Neural crest cell (in vitro differentiated cells): ENCODE measurements around the gene STX8. TPM values are rescaled to one million over a fixed set of nuclear protein-coding genes. Genes with fewer than 3 reads are reported as not detected.
A peak's percentile ranks its signal among the peaks of the same experiment; 100 is the strongest.

Experiments used
- DNase-seq: peaks from one replicate; pipeline ENCODE4 v3.0.0; 2021; ENCODE audit warnings: low read depth, mixed read lengths, low spot score
- H3K27ac Mint-ChIP-seq: one replicate; pipeline ENCODE4 v1.8.0; 2021; ENCODE audit warnings: mild to moderate bottlenecking, mixed read lengths; ENCODE audit not compliant: unreplicated experiment
- H3K27me3 Mint-ChIP-seq: 2 replicates; pipeline ENCODE4 v1.8.0; 2021; ENCODE audit warnings: low read depth, mild to moderate bottlenecking, mixed read lengths
- H3K36me3 Mint-ChIP-seq: 2 replicates; pipeline ENCODE4 v1.8.0; 2021; ENCODE audit warnings: low read depth, mild to moderate bottlenecking, mixed read lengths
- H3K4me1 Mint-ChIP-seq: 2 replicates; pipeline ENCODE4 v1.8.0; 2021; ENCODE audit warnings: mixed read lengths
- H3K4me3 Mint-ChIP-seq: one replicate; pipeline ENCODE4 v1.8.0; 2021; ENCODE audit warnings: mild to moderate bottlenecking, mixed read lengths
- H3K9me3 Mint-ChIP-seq: 2 replicates; pipeline ENCODE4 v1.8.0; 2021; ENCODE audit warnings: mixed read lengths
- total RNA-seq: library from RNA; stranded (reverse); gene quantifications from 2 replicates; pipeline ENCODE4 v1.2.1, GENCODE V29; 2021
- TF ChIP-seq, protein P1 (sequence below): fragments of 200-600 bp; sonication (generic); conservative IDR thresholded peaks from 2 replicates; pipeline ENCODE4 v1.5.0; 2021; ENCODE audit warnings: antibody characterized with exemption, mild to moderate bottlenecking

Gene STX8
- total RNA-seq, 1 donor from 2014 or later, result 56.6 TPM

DNA sequence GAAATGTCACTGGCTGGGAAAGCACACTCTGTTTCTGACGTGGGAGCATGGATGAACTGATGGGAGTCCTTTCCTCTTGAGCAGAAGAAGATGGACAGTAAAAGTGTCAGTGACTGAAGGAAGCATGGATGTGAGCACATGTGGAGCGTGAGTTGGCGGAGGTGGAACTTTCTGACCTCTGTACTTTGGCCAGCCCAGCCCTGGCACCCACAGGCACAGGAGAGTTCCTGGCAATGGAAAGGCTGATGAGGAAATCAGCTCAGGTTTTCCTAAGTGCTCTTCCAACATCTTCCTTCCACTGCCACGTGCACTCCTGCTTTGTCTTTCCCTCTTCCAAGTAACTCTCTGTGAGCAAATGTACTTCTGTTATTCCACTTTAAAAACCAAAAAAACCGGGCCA, 277.5 kb downstream of the STX8 start:
- no peak for DNase-seq
- peak overlapping the region; percentile 27 for H3K27ac Mint-ChIP-seq
- H3K36me3 Mint-ChIP-seq, result no peaks in the 10 kb centered on the region
- H3K4me3 Mint-ChIP-seq, result no peak overlapping the region
- H3K9me3 Mint-ChIP-seq, result no peaks in the 10 kb centered on the region
- H3K27me3 Mint-ChIP-seq, result no peaks in the 10 kb centered on the region
- TF ChIP-seq, protein P1, sequence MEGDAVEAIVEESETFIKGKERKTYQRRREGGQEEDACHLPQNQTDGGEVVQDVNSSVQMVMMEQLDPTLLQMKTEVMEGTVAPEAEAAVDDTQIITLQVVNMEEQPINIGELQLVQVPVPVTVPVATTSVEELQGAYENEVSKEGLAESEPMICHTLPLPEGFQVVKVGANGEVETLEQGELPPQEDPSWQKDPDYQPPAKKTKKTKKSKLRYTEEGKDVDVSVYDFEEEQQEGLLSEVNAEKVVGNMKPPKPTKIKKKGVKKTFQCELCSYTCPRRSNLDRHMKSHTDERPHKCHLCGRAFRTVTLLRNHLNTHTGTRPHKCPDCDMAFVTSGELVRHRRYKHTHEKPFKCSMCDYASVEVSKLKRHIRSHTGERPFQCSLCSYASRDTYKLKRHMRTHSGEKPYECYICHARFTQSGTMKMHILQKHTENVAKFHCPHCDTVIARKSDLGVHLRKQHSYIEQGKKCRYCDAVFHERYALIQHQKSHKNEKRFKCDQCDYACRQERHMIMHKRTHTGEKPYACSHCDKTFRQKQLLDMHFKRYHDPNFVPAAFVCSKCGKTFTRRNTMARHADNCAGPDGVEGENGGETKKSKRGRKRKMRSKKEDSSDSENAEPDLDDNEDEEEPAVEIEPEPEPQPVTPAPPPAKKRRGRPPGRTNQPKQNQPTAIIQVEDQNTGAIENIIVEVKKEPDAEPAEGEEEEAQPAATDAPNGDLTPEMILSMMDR, result no peak
- H3K4me1 Mint-ChIP-seq, result peaks cover 4% of the 10 kb centered on the region

DNA sequence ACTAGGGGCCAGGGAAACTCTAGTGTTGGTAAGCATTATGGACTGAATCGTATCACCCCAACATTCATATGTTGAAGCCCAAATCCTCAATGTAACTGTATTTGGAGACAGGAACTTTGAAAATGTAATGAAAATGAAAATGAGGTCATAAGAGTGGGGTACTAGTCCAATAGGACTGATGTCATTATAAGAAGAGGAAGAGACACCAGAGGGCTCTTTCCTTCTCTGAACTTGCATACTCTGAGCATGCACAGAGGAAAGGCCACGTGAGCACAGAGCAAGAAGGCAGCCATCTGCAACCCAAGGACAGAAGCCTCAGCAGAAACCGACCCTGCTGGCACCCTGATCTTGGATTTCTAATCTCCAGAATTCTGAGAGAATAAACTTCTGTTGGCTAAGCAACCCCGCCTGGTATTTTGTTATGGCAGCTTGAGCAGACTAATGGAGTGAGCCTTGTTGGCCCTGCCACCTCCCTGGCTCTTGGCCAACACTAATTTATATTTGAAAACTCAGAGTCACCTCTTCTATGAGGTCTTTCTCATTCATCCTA, 280.9 kb downstream of the STX8 start:
- H3K27ac Mint-ChIP-seq, result no peak overlapping the region
- no peaks in the 10 kb centered on the region for H3K27me3 Mint-ChIP-seq
- no peak for DNase-seq
- peaks cover 4% of the 10 kb centered on the region for H3K4me1 Mint-ChIP-seq
- H3K9me3 Mint-ChIP-seq, result no peaks in the 10 kb centered on the region
- no peak overlapping the region for H3K4me3 Mint-ChIP-seq
- TF ChIP-seq, protein P1, result no peak
- no peaks in the 10 kb centered on the region for H3K36me3 Mint-ChIP-seq

DNA sequence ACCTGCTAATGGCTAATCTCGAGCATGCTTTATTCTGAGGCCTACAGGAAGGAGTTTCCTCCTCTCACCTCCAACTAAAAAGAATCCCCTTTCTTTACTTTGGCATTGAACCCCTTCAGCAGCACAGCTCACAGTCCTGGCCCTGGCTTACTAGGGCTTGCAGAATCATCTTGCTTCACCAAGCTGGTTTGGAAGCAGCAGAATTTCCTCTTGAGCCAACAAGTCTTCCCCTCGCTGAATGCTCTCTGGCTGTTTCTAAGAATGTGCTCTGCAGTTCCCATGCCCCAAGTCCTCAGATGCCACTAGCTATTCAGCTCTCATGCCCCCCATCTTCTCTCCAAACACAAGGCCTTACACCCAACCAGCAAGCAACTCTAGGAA, 283.1 kb downstream of the STX8 start:
- no peaks in the 10 kb centered on the region for H3K36me3 Mint-ChIP-seq
- no peaks in the 10 kb centered on the region for H3K27me3 Mint-ChIP-seq
- DNase-seq, result no peak
- TF ChIP-seq, protein P1, result no peak
- H3K9me3 Mint-ChIP-seq, result no peaks in the 10 kb centered on the region
- no peak overlapping the region for H3K4me3 Mint-ChIP-seq
- H3K4me1 Mint-ChIP-seq, result peaks cover 14% of the 10 kb centered on the region
- H3K27ac Mint-ChIP-seq, result peak overlapping the region; percentile 6

DNA sequence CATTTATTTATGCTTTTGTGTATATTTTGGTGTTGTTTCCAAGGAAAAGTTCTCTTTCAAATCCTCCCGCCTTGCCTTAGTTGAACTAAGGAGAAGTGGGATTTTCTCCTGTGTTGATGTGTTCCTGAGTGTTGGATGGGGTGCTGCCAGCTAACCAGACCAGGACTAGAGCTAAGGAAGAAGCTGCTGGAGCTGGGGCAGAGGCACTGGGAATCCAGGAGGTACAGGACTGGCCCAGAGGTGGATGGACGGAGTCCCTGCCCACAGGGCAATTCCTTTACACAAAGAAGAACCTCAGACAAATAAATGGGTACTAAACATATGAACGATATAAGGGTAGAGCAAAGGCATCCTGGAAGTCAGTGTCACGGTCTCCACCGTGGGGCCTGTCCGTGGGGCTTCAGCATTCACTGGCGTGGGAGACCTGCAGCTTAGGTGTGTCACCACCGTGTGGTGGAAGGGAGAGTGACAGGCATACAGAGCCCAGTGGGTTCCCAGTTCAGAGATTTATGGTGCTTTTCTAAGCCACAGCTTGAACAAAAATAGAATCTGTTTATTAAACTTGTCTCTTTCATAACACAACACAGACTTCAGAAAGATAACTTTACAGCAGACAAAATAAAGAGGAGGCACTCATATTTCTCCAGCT, 283.6 kb downstream of the STX8 start:
- Mint-ChIP-seq H3K27me3 (no peaks in the 10 kb centered on the region), H3K27ac (peak overlapping the region; percentile 62), H3K4me3 (no peak overlapping the region), H3K4me1 (peaks cover 16% of the 10 kb centered on the region), H3K9me3 (no peaks in the 10 kb centered on the region), H3K36me3 (no peaks in the 10 kb centered on the region)
- TF ChIP-seq, protein P1, result peak; percentile 71
- peak; percentile 33 for DNase-seq

DNA sequence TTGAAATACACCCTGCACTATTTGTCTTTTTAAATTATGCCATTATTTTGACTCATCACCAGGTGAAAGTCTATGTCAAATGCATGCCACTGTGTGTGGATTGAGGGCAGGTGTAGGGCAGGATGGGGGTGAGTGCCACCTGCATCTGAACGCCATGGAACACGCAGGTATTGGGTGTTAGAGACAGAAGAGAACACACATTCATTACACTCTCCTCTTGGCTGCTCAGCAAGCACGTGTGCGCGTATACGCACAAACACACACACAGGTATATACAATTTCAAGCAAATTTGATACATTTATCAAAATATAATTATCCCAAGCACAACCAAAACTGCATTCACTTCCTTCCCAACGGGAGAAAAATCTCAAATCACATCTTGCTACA, 285.4 kb downstream of the STX8 start:
- Mint-ChIP-seq H3K9me3 (no peaks in the 10 kb centered on the region), H3K27ac (no peak overlapping the region), H3K4me3 (no peak overlapping the region)

More for the DNA sequence above, 285.4 kb downstream of the STX8 start:
- Mint-ChIP-seq H3K36me3 (no peaks in the 10 kb centered on the region), H3K4me1 (peaks cover 31% of the 10 kb centered on the region), H3K27me3 (no peaks in the 10 kb centered on the region)
- no peak for DNase-seq
- TF ChIP-seq, protein P1, result no peak
